ENCODE measurements around the gene ZCCHC7.
"Not testable (repeated sequence)": the region's sequence is repeated elsewhere in the genome, so short reads cannot be mapped to it uniquely, and the experiment has no call there.

ZCCHC7 gene

GRCh38 chr9:37293664-37294524 lies 173.5 kb downstream of the ZCCHC7 start:
- DNase-seq (ENCODE audit: low read depth in 2 of 2), result no peak

- no peak for DNase-seq (ENCODE audit: low read depth in 2 of 2)
These were observed 174.8 kb downstream of the ZCCHC7 start for GRCh38 chr9:37295178-37295577.

GRCh38 chr9:37295796-37296195 lies 175.4 kb downstream of the ZCCHC7 start:
- DNase-seq (ENCODE audit: low read depth in 2 of 2), result no peak

GRCh38 chr9:37297592-37297991 lies 177.2 kb downstream of the ZCCHC7 start:
- no peak for DNase-seq (ENCODE audit: low read depth in 2 of 2)

- no peak for DNase-seq (ENCODE audit: low read depth in 2 of 2)
These were observed 180.2 kb downstream of the ZCCHC7 start for GRCh38 chr9:37300620-37301019.

GRCh38 chr9:37301042-37301853 lies 180.9 kb downstream of the ZCCHC7 start:
- DNase-seq (ENCODE audit: low read depth in 2 of 2), result no peak

GRCh38 chr9:37301854-37302172 lies 181.4 kb downstream of the ZCCHC7 start:
- no peak for DNase-seq (ENCODE audit: low read depth in 2 of 2)

GRCh38 chr9:37302277-37302676 lies 181.9 kb downstream of the ZCCHC7 start:
- no peak for DNase-seq (ENCODE audit: low read depth in 2 of 2)

- not testable (repeated sequence) for DNase-seq (ENCODE audit: low read depth in 2 of 2)
These were observed 182.9 kb downstream of the ZCCHC7 start for GRCh38 chr9:37303272-37303671.

GRCh38 chr9:37309136-37309535 lies 188.8 kb downstream of the ZCCHC7 start:
- DNase-seq (ENCODE audit: low read depth in 2 of 2), result no peak

- DNase-seq (ENCODE audit: low read depth in 2 of 2), result no peak
These were observed 191.7 kb downstream of the ZCCHC7 start for GRCh38 chr9:37311938-37312708.

GRCh38 chr9:37324261-37324683 lies 203.9 kb downstream of the ZCCHC7 start:
- no peak for DNase-seq (ENCODE audit: low read depth in 2 of 2)

GRCh38 chr9:37324691-37325490 lies 204.5 kb downstream of the ZCCHC7 start:
- no peak for DNase-seq (ENCODE audit: low read depth in 2 of 2)

- DNase-seq (ENCODE audit: low read depth in 2 of 2), result no peak
These were observed 205.4 kb downstream of the ZCCHC7 start for GRCh38 chr9:37325778-37326177.

- DNase-seq (ENCODE audit: low read depth in 2 of 2), result no peak
These were observed 207.2 kb downstream of the ZCCHC7 start for GRCh38 chr9:37327553-37327952.

- DNase-seq (ENCODE audit: low read depth in 2 of 2), result no peak
These were observed 208.3 kb downstream of the ZCCHC7 start for GRCh38 chr9:37328556-37329227.

GRCh38 chr9:37329576-37329975 lies 209.2 kb downstream of the ZCCHC7 start:
- DNase-seq (ENCODE audit: low read depth in 2 of 2), result no peak

- DNase-seq (ENCODE audit: low read depth in 2 of 2), result no peak
These were observed 211.5 kb downstream of the ZCCHC7 start for GRCh38 chr9:37331871-37332270.

- DNase-seq (ENCODE audit: low read depth in 2 of 2), result no peak
These were observed 212.2 kb downstream of the ZCCHC7 start for GRCh38 chr9:37332578-37332977.

- DNase-seq (ENCODE audit: low read depth in 2 of 2), result no peak
These were observed 212.9 kb downstream of the ZCCHC7 start for GRCh38 chr9:37333288-37333687.

- DNase-seq (ENCODE audit: low read depth in 2 of 2), result no peak
These were observed 214.9 kb downstream of the ZCCHC7 start for GRCh38 chr9:37335238-37335637.
